HepG2 (cell line): ENCODE results near the gene EPHA6. TPM values are rescaled to one million over a fixed set of nuclear protein-coding genes. Genes with fewer than 3 reads are reported as not detected.

ENCODE experiments used
- CBFB ChIP-seq: sonication (generic); formaldehyde crosslinking; IDR thresholded peaks from 2 replicates; pipeline ENCODE4 v1.4.0; 2020; ENCODE audit warnings: missing genetic modification reagents
- CHCHD3 ChIP-seq: sonication (generic); formaldehyde crosslinking; IDR thresholded peaks from 2 replicates; pipeline ENCODE4 v1.8.0; 2022; ENCODE audit warnings: mild to moderate bottlenecking, missing genetic modification reagents, moderate library complexity
- DNMT3B ChIP-seq: conservative IDR thresholded peaks from 2 replicates; pipeline ENCODE4 v1.6.1; 2016; ENCODE audit warnings: missing biosample characterization, control low read depth
- KAT8 ChIP-seq: IDR thresholded peaks from 2 replicates; pipeline ENCODE4 v1.6.1; 2016; ENCODE audit warnings: missing genetic modification reagents, missing compliant biosample characterization
- PAWR ChIP-seq: sonication (generic); formaldehyde crosslinking; IDR thresholded peaks from 2 replicates; pipeline ENCODE4 v1.4.0; 2020; ENCODE audit warnings: missing genetic modification reagents, mild to moderate bottlenecking, borderline replicate concordance
- ZFP41 ChIP-seq: sonication (generic); formaldehyde crosslinking; IDR thresholded peaks from 2 replicates; pipeline ENCODE4 v1.4.0; 2020; ENCODE audit warnings: mild to moderate bottlenecking, missing genetic modification reagents, borderline replicate concordance
- ZMYM2 ChIP-seq: sonication (generic); formaldehyde crosslinking; IDR thresholded peaks from 2 replicates; pipeline ENCODE4 v1.8.0; 2022; ENCODE audit warnings: mild to moderate bottlenecking, missing genetic modification reagents
- ZNF350 ChIP-seq: sonication (generic); formaldehyde crosslinking; IDR thresholded peaks from 2 replicates; pipeline ENCODE4 v1.4.0; 2020; ENCODE audit warnings: mild to moderate bottlenecking, low read depth, missing genetic modification reagents, borderline replicate concordance
- ZNF839 ChIP-seq: sonication (generic); formaldehyde crosslinking; IDR thresholded peaks from 2 replicates; pipeline ENCODE4 v1.4.0; 2020; ENCODE audit warnings: missing genetic modification reagents, mild to moderate bottlenecking, borderline replicate concordance
- ZSCAN22 ChIP-seq: sonication (generic); formaldehyde crosslinking; IDR thresholded peaks from 2 replicates; pipeline ENCODE4 v1.4.0; 2020; ENCODE audit warnings: mild to moderate bottlenecking, missing genetic modification reagents
- polyA plus RNA-seq, 8 experiments: library from polyadenylated mRNA; depleted of rRNA in 3 of 8; stranded (reverse) in 7 of 8; unstranded in 1 of 8; fragments of >200 nt; fragmentation: Illumina TruSeq in 4 of 8; extraction: Trizol in 4 of 8; gene quantifications; 2 replicates each; pipeline versions ENCODE4 v1.2.1 to v1.2.3, GENCODE V29; 2011 to 2016; ENCODE audit warnings: low read depth in 4 of 8, missing spikeins in 1 of 8, mixed read lengths in 1 of 8; ENCODE audit not compliant: insufficient read depth in 1 of 8
- total RNA-seq, 5 experiments: library from RNA; depleted of rRNA; stranded (reverse); fragments of >200 nt; fragmentation: Illumina TruSeq; extraction: Trizol; gene quantifications; 2 replicates each; pipeline ENCODE4 v1.2.3, GENCODE V29; 2016; ENCODE audit warnings: low read depth in 1 of 5
- TF ChIP-seq, protein P1 (sequence below), 2 experiments: sonication (generic) in 1 of 2; formaldehyde crosslinking in 1 of 2; IDR thresholded peaks; 2 replicates each; pipeline versions ENCODE4 v1.6.1 to v1.9.0; 2014 to 2022; ENCODE audit warnings: antibody characterized with exemption in 1 of 2, borderline replicate concordance in 1 of 2, inconsistent platforms in 1 of 2, low read depth in 1 of 2, missing genetic modification reagents in 1 of 2
- TF ChIP-seq, protein P2 (sequence below): IDR thresholded peaks from 2 replicates; pipeline ENCODE4 v1.6.1; 2016; ENCODE audit warnings: missing compliant biosample characterization, missing genetic modification reagents, borderline replicate concordance
- TF ChIP-seq, protein P3 (sequence below): sonication (generic); formaldehyde crosslinking; IDR thresholded peaks from 2 replicates; pipeline ENCODE4 v1.4.0; 2020; ENCODE audit warnings: mild to moderate bottlenecking, missing genetic modification reagents, borderline replicate concordance
- TF ChIP-seq, protein P4 (sequence below): IDR thresholded peaks from 2 replicates; pipeline ENCODE4 v1.6.1; 2012; ENCODE audit warnings: low read depth, low read length, improper control_type of control experiment

Gene EPHA6
- total and polyA plus RNA-seq, 2 of the 13 experiments (the other 11 are each of a cell fraction or from before 2014, with no cell fraction given), result not detected

DNA sequence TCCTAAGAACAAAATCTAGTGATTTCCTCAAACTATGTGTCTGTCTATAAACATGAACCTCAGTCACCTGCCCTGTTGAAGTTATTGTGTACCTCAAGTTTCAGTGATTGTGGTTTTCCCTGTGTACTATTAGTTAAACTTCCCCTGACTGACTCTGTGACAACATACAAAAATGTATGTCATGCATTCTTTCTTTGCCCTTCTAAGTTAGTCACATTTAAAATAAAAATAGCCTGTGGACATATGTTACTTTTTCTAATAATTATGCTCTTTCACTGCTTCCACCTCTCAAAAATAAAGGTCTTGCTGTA is 29.8 kb downstream of the EPHA6 start (continued):
- TF ChIP-seq, protein P1, sequence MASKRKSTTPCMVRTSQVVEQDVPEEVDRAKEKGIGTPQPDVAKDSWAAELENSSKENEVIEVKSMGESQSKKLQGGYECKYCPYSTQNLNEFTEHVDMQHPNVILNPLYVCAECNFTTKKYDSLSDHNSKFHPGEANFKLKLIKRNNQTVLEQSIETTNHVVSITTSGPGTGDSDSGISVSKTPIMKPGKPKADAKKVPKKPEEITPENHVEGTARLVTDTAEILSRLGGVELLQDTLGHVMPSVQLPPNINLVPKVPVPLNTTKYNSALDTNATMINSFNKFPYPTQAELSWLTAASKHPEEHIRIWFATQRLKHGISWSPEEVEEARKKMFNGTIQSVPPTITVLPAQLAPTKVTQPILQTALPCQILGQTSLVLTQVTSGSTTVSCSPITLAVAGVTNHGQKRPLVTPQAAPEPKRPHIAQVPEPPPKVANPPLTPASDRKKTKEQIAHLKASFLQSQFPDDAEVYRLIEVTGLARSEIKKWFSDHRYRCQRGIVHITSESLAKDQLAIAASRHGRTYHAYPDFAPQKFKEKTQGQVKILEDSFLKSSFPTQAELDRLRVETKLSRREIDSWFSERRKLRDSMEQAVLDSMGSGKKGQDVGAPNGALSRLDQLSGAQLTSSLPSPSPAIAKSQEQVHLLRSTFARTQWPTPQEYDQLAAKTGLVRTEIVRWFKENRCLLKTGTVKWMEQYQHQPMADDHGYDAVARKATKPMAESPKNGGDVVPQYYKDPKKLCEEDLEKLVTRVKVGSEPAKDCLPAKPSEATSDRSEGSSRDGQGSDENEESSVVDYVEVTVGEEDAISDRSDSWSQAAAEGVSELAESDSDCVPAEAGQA (IDR thresholded peaks at IDR 0.05; ENCODE audit: low read depth), result no peak
- TF ChIP-seq, protein P1 (CRISPR knock-in tag; IDR thresholded peaks at IDR 0.05; ENCODE audit: borderline replicate concordance), result no peak
- TF ChIP-seq, protein P2, sequence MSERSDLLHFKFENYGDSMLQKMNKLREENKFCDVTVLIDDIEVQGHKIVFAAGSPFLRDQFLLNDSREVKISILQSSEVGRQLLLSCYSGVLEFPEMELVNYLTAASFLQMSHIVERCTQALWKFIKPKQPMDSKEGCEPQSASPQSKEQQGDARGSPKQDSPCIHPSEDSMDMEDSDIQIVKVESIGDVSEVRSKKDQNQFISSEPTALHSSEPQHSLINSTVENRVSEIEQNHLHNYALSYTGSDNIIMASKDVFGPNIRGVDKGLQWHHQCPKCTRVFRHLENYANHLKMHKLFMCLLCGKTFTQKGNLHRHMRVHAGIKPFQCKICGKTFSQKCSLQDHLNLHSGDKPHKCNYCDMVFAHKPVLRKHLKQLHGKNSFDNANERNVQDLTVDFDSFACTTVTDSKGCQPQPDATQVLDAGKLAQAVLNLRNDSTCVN (CRISPR knock-in tag), result no peak
- TF ChIP-seq, protein P3, sequence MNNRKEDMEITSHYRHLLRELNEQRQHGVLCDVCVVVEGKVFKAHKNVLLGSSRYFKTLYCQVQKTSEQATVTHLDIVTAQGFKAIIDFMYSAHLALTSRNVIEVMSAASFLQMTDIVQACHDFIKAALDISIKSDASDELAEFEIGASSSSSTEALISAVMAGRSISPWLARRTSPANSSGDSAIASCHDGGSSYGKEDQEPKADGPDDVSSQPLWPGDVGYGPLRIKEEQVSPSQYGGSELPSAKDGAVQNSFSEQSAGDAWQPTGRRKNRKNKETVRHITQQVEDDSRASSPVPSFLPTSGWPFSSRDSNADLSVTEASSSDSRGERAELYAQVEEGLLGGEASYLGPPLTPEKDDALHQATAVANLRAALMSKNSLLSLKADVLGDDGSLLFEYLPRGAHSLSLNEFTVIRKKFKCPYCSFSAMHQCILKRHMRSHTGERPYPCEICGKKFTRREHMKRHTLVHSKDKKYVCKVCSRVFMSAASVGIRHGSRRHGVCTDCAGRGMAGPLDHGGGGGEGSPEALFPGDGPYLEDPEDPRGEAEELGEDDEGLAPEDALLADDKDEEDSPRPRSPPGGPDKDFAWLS (CRISPR knock-in tag), result no peak
- TF ChIP-seq PAWR (CRISPR knock-in tag) (no peak), CBFB (CRISPR knock-in tag) (no peak), DNMT3B (CRISPR knock-in tag) (no peak), ZNF839 (CRISPR knock-in tag) (no peak), ZSCAN22 (CRISPR knock-in tag) (no peak), ZFP41 (CRISPR knock-in tag) (no peak), KAT8 (CRISPR knock-in tag) (no peak), ZMYM2 (no peak), ZNF350 (no peak), CHCHD3 (no peak)
- TF ChIP-seq, protein P4, sequence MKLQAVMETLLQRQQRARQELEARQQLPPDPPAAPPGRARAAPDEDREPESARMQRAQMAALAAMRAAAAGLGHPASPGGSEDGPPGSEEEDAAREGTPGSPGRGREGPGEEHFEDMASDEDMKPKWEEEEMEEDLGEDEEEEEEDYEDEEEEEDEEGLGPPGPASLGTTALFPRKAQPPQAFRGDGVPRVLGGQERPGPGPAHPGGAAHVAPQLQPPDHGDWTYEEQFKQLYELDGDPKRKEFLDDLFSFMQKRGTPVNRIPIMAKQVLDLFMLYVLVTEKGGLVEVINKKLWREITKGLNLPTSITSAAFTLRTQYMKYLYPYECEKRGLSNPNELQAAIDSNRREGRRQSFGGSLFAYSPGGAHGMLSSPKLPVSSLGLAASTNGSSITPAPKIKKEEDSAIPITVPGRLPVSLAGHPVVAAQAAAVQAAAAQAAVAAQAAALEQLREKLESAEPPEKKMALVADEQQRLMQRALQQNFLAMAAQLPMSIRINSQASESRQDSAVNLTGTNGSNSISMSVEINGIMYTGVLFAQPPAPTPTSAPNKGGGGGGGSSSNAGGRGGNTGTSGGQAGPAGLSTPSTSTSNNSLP, result no peak
- TF ChIP-seq, all 625 proteins: peak for 0
